Measurements from ENCODE around the gene LGALS8. TPM values are rescaled to one million over a fixed set of nuclear protein-coding genes. Genes with fewer than 3 reads are reported as not detected.

The LGALS8 gene
- polyA plus RNA-seq, 1 experiment, result 50.6 TPM

GRCh38 chr1:236494586-236495466, 29.0 kb upstream of the LGALS8 start:
- no peak overlapping the region for H3K4me3 ChIP-seq (ENCODE audit: low read depth, low read length)
- no peak for TF ChIP-seq CTCF (IDR thresholded peaks at IDR 0.05; ENCODE audit: insufficient read depth, low read depth, low read length)
- no peaks in the 10 kb centered on the region for H3K36me3 ChIP-seq (ENCODE audit: control insufficient read depth, insufficient read depth, low read length)
- CTCF ChIA-PET, result interaction anchor here (1.4 kb wide), 1 partner anchor 392 kb away, joined by 6 read pairs; no protein-coding TSS in a partner anchor
- POLR2A ChIA-PET, result no interaction called here
- no peak for DNase-seq (ENCODE audit: low read depth)
- H3K27me3 ChIP-seq (ENCODE audit: control insufficient read depth, insufficient read depth, low read length), result peaks cover 2% of the 10 kb centered on the region

- no peaks in the 10 kb centered on the region for H3K36me3 ChIP-seq (ENCODE audit: control insufficient read depth, insufficient read depth, low read length)
- peaks cover 2% of the 10 kb centered on the region for H3K27me3 ChIP-seq (ENCODE audit: control insufficient read depth, insufficient read depth, low read length)
- no peak overlapping the region for H3K4me3 ChIP-seq (ENCODE audit: low read depth, low read length)
- ChIA-PET POLR2A (no interaction called here), CTCF (interaction anchor here (1.4 kb wide), 1 partner anchor 393 kb away, joined by 6 read pairs; no protein-coding TSS in a partner anchor)
- TF ChIP-seq CTCF (IDR thresholded peaks at IDR 0.05; ENCODE audit: insufficient read depth, low read depth, low read length), result no peak
- no peak for DNase-seq (ENCODE audit: low read depth)
Measured at GRCh38 chr1:236495467-236496112, 28.2 kb upstream of the LGALS8 start.

GRCh38 chr1:236497908-236498307, 25.9 kb upstream of the LGALS8 start:
- TF ChIP-seq CTCF (IDR thresholded peaks at IDR 0.05; ENCODE audit: insufficient read depth, low read depth, low read length), result no peak
- Histone ChIP-seq H3K4me3 (ENCODE audit: low read depth, low read length) (no peak overlapping the region), H3K36me3 (ENCODE audit: control insufficient read depth, insufficient read depth, low read length) (no peaks in the 10 kb centered on the region), H3K27me3 (ENCODE audit: control insufficient read depth, insufficient read depth, low read length) (peaks cover 2% of the 10 kb centered on the region)
- POLR2A ChIA-PET, result interaction anchor here (0.6 kb wide), 1 partner anchor 63 kb away, joined by 3 read pairs; no protein-coding TSS in a partner anchor
- no peak for DNase-seq (ENCODE audit: low read depth)
- CTCF ChIA-PET, result no interaction called here

GRCh38 chr1:236501093-236501492, 22.7 kb upstream of the LGALS8 start:
- no peak for TF ChIP-seq CTCF (IDR thresholded peaks at IDR 0.05; ENCODE audit: insufficient read depth, low read depth, low read length)
- Histone ChIP-seq H3K36me3 (ENCODE audit: control insufficient read depth, insufficient read depth, low read length) (no peaks in the 10 kb centered on the region), H3K27me3 (ENCODE audit: control insufficient read depth, insufficient read depth, low read length) (no peaks in the 10 kb centered on the region; the same call in 1 of the 2 replicates), H3K4me3 (ENCODE audit: low read depth, low read length) (no peak overlapping the region)
- CTCF ChIA-PET, result interaction anchor here (1.3 to 2.6 kb wide), 2 partner anchors 9 to 11 kb away, joined by 5 to 8 read pairs; no protein-coding TSS in a partner anchor
- POLR2A ChIA-PET, result no interaction called here
- no peak for DNase-seq (ENCODE audit: low read depth)

- Histone ChIP-seq H3K4me3 (ENCODE audit: low read depth, low read length) (no peak overlapping the region), H3K36me3 (ENCODE audit: control insufficient read depth, insufficient read depth, low read length) (no peaks in the 10 kb centered on the region), H3K27me3 (ENCODE audit: control insufficient read depth, insufficient read depth, low read length) (no peaks in the 10 kb centered on the region)
- POLR2A ChIA-PET, result interaction anchor here (0.6 kb wide), 1 partner anchor 531 kb away, joined by 6 read pairs; no protein-coding TSS in a partner anchor
- TF ChIP-seq CTCF (IDR thresholded peaks at IDR 0.05; ENCODE audit: insufficient read depth, low read depth, low read length), result no peak
- CTCF ChIA-PET, result interaction anchor here (0.6 to 2.6 kb wide), 2 partner anchors 12 to 289 kb away, joined by 3 to 8 read pairs; no protein-coding TSS in a partner anchor
- peak; percentile 23 for DNase-seq (ENCODE audit: low read depth)
Measured at GRCh38 chr1:236502579-236502971, 21.2 kb upstream of the LGALS8 start.

All from BJ (cell line).